CD14-positive monocyte (primary cell): ENCODE results near the gene FOXP4. TPM values are rescaled to one million over a fixed set of nuclear protein-coding genes. Genes with fewer than 3 reads are reported as not detected.

Experiments
- DNase-seq, 3 donors: peaks; one replicate each; pipeline ENCODE4 v3.0.0-alpha.2; 2011 to 2022
- H2AFZ ChIP-seq: 2 replicates; pipeline ENCODE4 v1.6.0; 2012; ENCODE audit warnings: mild to moderate bottlenecking, low read depth, low read length, inconsistent platforms; ENCODE audit not compliant: insufficient read depth, poor library complexity, severe bottlenecking
- H3K27ac ChIP-seq, 2 donors: 1 replicate in 1 of 2; 2 replicates in 1 of 2; pipeline ENCODE4 v1.5.1; 2012 to 2013; ENCODE audit warnings: low read length in 2 of 2, control low read depth in 1 of 2, inconsistent platforms in 1 of 2, low read depth in 1 of 2, mild to moderate bottlenecking in 1 of 2
- H3K27me3 ChIP-seq, 2 donors: one replicate each; pipeline versions ENCODE4 v1.6.0 to v1.6.1; 2011 to 2013; ENCODE audit warnings: low read length in 2 of 2; ENCODE audit not compliant: control insufficient read depth in 2 of 2, insufficient read depth in 2 of 2
- H3K36me3 ChIP-seq, 2 donors: replicated peaks in 1 of 2; 1 replicate in 1 of 2; 2 replicates in 1 of 2; pipeline versions ENCODE4 v1.5.1 to v1.6.1; 2012 to 2013; ENCODE audit warnings: low read length in 2 of 2, control low read depth in 1 of 2, inconsistent platforms in 1 of 2, mild to moderate bottlenecking in 1 of 2; ENCODE audit not compliant: insufficient read depth in 2 of 2, control insufficient read depth in 1 of 2
- H3K4me1 ChIP-seq, 2 donors: 1 replicate in 1 of 2; 2 replicates in 1 of 2; pipeline versions ENCODE4 v1.5.1 to v1.6.1; 2012 to 2013; ENCODE audit warnings: low read length in 2 of 2, control low read depth in 1 of 2, inconsistent platforms in 1 of 2, mild to moderate bottlenecking in 1 of 2, moderate library complexity in 1 of 2; ENCODE audit not compliant: insufficient read depth in 2 of 2, control insufficient read depth in 1 of 2
- H3K4me2 ChIP-seq: replicated peaks from 2 replicates; pipeline ENCODE3; 2012; ENCODE audit warnings: low read length, moderate library complexity, mild to moderate bottlenecking; ENCODE audit not compliant: poor library complexity, severe bottlenecking; ENCODE audit errors: extremely low read depth
- H3K4me3 ChIP-seq, 3 experiments: fragments of 200-600 bp in 1 of 3; sonication (generic) in 1 of 3; replicated peaks in 1 of 3; 1 replicate in 2 of 3; 2 replicates in 1 of 3; pipeline ENCODE4 v1.5.1; 2011 to 2013; ENCODE audit warnings: low read length in 3 of 3, mild to moderate bottlenecking in 3 of 3, control low read depth in 2 of 3, low read depth in 2 of 3, inconsistent platforms in 1 of 3, moderate library complexity in 1 of 3
- H3K79me2 ChIP-seq: 2 replicates; pipeline ENCODE4 v1.6.0; 2012; ENCODE audit warnings: mild to moderate bottlenecking, control low read depth, inconsistent platforms, low read length, moderate library complexity; ENCODE audit not compliant: insufficient read depth
- H3K9ac ChIP-seq: 2 replicates; pipeline ENCODE4 v1.6.0; 2017; ENCODE audit warnings: low read length, mild to moderate bottlenecking; ENCODE audit not compliant: insufficient read depth, poor library complexity, severe bottlenecking
- H3K9me3 ChIP-seq, 2 donors: replicated peaks in 1 of 2; 1 replicate in 1 of 2; 2 replicates in 1 of 2; pipeline versions ENCODE4 v1.5.1 to v1.6.1; 2012 to 2013; ENCODE audit warnings: low read length in 2 of 2, control low read depth in 1 of 2; ENCODE audit not compliant: control insufficient read depth in 1 of 2, insufficient read depth in 1 of 2
- H4K20me1 ChIP-seq: 2 replicates; pipeline ENCODE4 v1.6.0; 2012; ENCODE audit warnings: mild to moderate bottlenecking, low read length, control low read depth, moderate library complexity; ENCODE audit not compliant: insufficient read depth
- H3K27ac Mint-ChIP-seq, 7 donors: one replicate each; pipeline ENCODE4 v1.8.0; 2020; ENCODE audit warnings: mild to moderate bottlenecking in 7 of 7, mixed read lengths in 7 of 7, moderate library complexity in 6 of 7, inconsistent platforms in 2 of 7
- H3K27me3 Mint-ChIP-seq, 3 donors: one replicate each; pipeline ENCODE4 v1.8.0; 2021 to 2022; ENCODE audit warnings: low read depth in 3 of 3, mild to moderate bottlenecking in 3 of 3, mixed read lengths in 3 of 3, moderate library complexity in 3 of 3, inconsistent platforms in 1 of 3
- H3K36me3 Mint-ChIP-seq, 2 donors: one replicate each; pipeline ENCODE4 v1.8.0; 2020; ENCODE audit warnings: mixed read lengths in 2 of 2, inconsistent platforms in 1 of 2, mild to moderate bottlenecking in 1 of 2
- H3K4me1 Mint-ChIP-seq: one replicate; pipeline ENCODE4 v1.8.0; 2020; ENCODE audit warnings: mild to moderate bottlenecking, mixed read lengths
- H3K4me3 Mint-ChIP-seq, 2 donors: one replicate each; pipeline ENCODE4 v1.8.0; 2020; ENCODE audit warnings: mild to moderate bottlenecking in 2 of 2, mixed read lengths in 2 of 2, moderate library complexity in 1 of 2
- H3K9me3 Mint-ChIP-seq, 7 donors: one replicate each; pipeline ENCODE4 v1.8.0; 2020 to 2022; ENCODE audit warnings: mixed read lengths in 7 of 7, mild to moderate bottlenecking in 6 of 7, moderate library complexity in 6 of 7, inconsistent platforms in 2 of 7
- CTCF ChIP-seq: fragments of 200-600 bp; IDR thresholded peaks from one replicate; pipeline ENCODE4 v1.8.0; 2022; ENCODE audit warnings: antibody characterized with exemption, mild to moderate bottlenecking
- WGBS: methylation state at CpG from one replicate; pipeline ENCODE4 v1.1.5; 2013; ENCODE audit warnings: missing lambda C conversion rate; ENCODE audit not compliant: insufficient coverage; 5-methylcytosine and 5-hydroxymethylcytosine counted together
- intact Hi-C, 2 donors: fragments of 100-400 bp; cut with micrococcal nuclease; formaldehyde crosslinking; loops; one replicate each; pipeline versions ENCODE4 v1.15.0 to v1.15.1; 2023
- polyA minus RNA-seq: library from RNA; depleted of rRNA, polyadenylated mRNA; stranded (reverse); fragments of >200 nt; gene quantifications from 2 replicates; pipeline ENCODE4 v1.2.3, GENCODE V29; 2012
- polyA plus RNA-seq, 3 donors: library from polyadenylated mRNA; depleted of rRNA in 1 of 3; unstranded in 2 of 3; stranded (reverse) in 1 of 3; fragments of 300-500 nt in 2 of 3; fragments of >200 nt in 1 of 3; fragmentation: Illumina TruSeq in 2 of 3; gene quantifications; 1 replicate in 2 of 3; 2 replicates in 1 of 3; pipeline ENCODE4 v1.2.3, GENCODE V29; 2012 to 2021
- total RNA-seq, 12 experiments: library from RNA in 1 of 12; stranded (reverse) in 1 of 12; fragments of 120-200 nt in 1 of 12; gene quantifications; one replicate each; pipeline ENCODE4 v1.2.4 and lab custom pipeline; 2013 to 2026; ENCODE audit warnings: mixed read lengths in 6 of 12, inconsistent platforms in 1 of 12

Gene FOXP4
- 1.3 TPM for total RNA-seq (2013)
- polyA plus RNA-seq (1 to 10 TPM in 1 of 3 donors, under 1 TPM in 2; 0.62 to 7.6 (median 0.65) TPM), polyA minus RNA-seq (1.9 and 3.6 TPM in 2 replicates), total RNA-seq (lab: John Stamatoyannopoulos, UW) (4.3 to 28.0 (median 7.5) reads per million in 11 experiments)

GRCh38 chr6:41545703-41546474 lies at the start of gene FOXP4:
TSS of gene FOXP4 (plus strand) at chr6:41546381. CDS start at chr6:41565761, 19,380 bp downstream.
- TF ChIP-seq CTCF: no peak
- Mint-ChIP-seq H3K4me1 (peaks cover 30% of the 10 kb centered on the region), H3K36me3 (peaks cover 12 to 15% of the 10 kb centered on the region in 2 donors), H3K27me3 (peaks cover 55 to 64% (median 63%) of the 10 kb centered on the region in 3 donors), H3K9me3 (peaks cover 0 to 17% (median 4%) of the 10 kb centered on the region in 7 donors), H3K4me3 (peak within 1 kb of the TSS; percentile 97 to 98), H3K27ac (peak within 1 kb of the TSS in 5 of 7 donors; percentile 35 to 80 (median 50))
- no peak within 1 kb of the TSS for H3K27ac ChIP-seq
- peak within 1 kb of the TSS; percentile 66 for H3K9ac ChIP-seq
- H3K4me3 ChIP-seq: peak within 1 kb of the TSS; percentile 58 to 91 (median 61)
- H3K9me3 ChIP-seq: no peaks in the 10 kb centered on the region
- intact Hi-C loops: no loop called here
- H3K27me3 ChIP-seq: peaks cover 20 to 53% of the 10 kb centered on the region in 2 donors
- peak within 1 kb of the TSS; percentile 89 for H3K4me2 ChIP-seq
- WGBS: under 1% methylated on average over 43 of the region's 61 CpGs
- peak within 1 kb of the TSS; percentile 85 for H2AFZ ChIP-seq
- peaks cover 47% of the 10 kb centered on the region for H4K20me1 ChIP-seq
- peak; percentile 73 to 76 (median 73) for DNase-seq
- H3K4me1 ChIP-seq: peaks cover 31 to 37% of the 10 kb centered on the region in 2 donors
- H3K36me3 ChIP-seq: peaks cover 1 to 6% of the 10 kb centered on the region in 2 donors
- peaks cover 5% of the 10 kb centered on the region for H3K79me2 ChIP-seq

- WGBS: 80% methylated on average over 1 of the region's 3 CpGs
- no peak overlapping the region for H3K4me3 Mint-ChIP-seq
- Histone ChIP-seq H2AFZ (no peak overlapping the region), H3K9ac (no peak overlapping the region), H3K79me2 (no peaks in the 10 kb centered on the region), H3K4me2 (no peak overlapping the region), H3K27ac (no peak overlapping the region), H3K9me3 (no peaks in the 10 kb centered on the region), H3K4me3 (no peak overlapping the region), H3K4me1 (no peaks in the 10 kb centered on the region), H3K36me3 (no peaks in the 10 kb centered on the region), H4K20me1 (no peaks in the 10 kb centered on the region), H3K27me3 (peaks cover 10 to 47% of the 10 kb centered on the region in 2 donors)
- H3K4me1 Mint-ChIP-seq: no peaks in the 10 kb centered on the region
- peaks cover 0 to 2% of the 10 kb centered on the region in 2 donors for H3K36me3 Mint-ChIP-seq
- no peak overlapping the region for H3K27ac Mint-ChIP-seq
- no peak for DNase-seq
- no peak for TF ChIP-seq CTCF
- peaks cover 44 to 58% (median 52%) of the 10 kb centered on the region in 3 donors for H3K27me3 Mint-ChIP-seq
- intact Hi-C loops: no loop called here
- peaks cover 0 to 6% (median 0%) of the 10 kb centered on the region in 7 donors for H3K9me3 Mint-ChIP-seq
Observed at GRCh38 chr6:41497573-41497972, 48.6 kb upstream of the FOXP4 start.
